Activated CD4-positive, alpha-beta T cell treated with anti-CD3 and anti-CD28 coated beads, Interleukin-10, Interleukin-2, amounts not matched to agents 100 ng/mL and 50 ng/mL, durations not matched to agents 16 hours and 8 hours (primary cell): Measurements from ENCODE around the gene OPCML.
A peak's percentile ranks its signal among the peaks of the same experiment; 100 is the strongest.

Experiments
- DNase-seq: peaks from one replicate; pipeline ENCODE4 v3.0.0-alpha.2; 2020

OPCML gene

GRCh38 chr11:132772703-132773545 is 759.4 kb downstream of the OPCML start:
- DNase-seq: no peak

DNA sequence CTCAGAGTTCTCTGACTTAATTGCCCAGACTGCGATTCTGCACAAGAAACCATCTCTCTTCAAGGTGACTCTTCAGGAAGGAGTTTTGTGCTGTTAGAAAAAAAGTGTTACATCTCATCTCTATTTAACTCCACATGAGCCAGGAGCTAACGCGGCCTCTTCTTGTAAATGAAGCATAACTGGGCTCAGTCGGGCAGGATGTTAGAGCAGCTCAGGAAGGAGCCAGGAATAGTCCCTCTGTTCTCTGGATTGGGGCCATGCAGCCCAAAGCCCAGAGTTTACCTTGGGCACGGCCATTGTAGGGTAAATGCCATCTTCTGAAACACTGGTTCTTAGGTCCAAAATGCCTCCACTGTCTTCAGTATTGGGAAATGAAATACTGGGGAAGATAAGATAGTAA is 760.6 kb downstream of the OPCML start:
- no peak for DNase-seq

GRCh38 chr11:132770829-132771530 is 761.3 kb downstream of the OPCML start:
- DNase-seq: no peak

GRCh38 chr11:132763503-132763902 is 768.8 kb downstream of the OPCML start:
- no peak for DNase-seq

- no peak for DNase-seq
Observed at GRCh38 chr11:132755934-132756333, 776.4 kb downstream of the OPCML start.

GRCh38 chr11:132751516-132752250 is 780.6 kb downstream of the OPCML start:
- DNase-seq: no peak

- DNase-seq: no peak
Observed at GRCh38 chr11:132746305-132746704, 786.0 kb downstream of the OPCML start.

- DNase-seq: no peak
Observed at GRCh38 chr11:132745306-132745705, 787.0 kb downstream of the OPCML start.

DNA sequence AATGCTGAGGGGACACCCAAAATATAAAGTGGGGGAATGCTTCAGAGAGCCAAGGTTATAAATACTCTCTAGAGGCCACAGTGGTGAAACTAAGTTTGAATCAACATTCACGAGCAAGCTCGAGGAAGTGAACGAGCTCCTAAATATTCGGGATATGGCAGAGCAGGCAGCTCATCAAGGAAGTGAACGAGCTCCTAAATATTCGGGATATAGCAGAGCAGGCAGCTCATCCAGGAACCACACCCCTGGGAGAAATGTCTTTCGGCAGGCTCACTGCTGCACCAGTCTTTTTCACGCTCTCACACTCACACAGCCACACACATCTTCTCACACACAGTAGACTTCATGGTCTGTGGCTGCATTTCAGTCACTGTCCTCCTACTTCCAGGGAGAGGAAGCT is 787.5 kb downstream of the OPCML start:
- no peak for DNase-seq

DNA sequence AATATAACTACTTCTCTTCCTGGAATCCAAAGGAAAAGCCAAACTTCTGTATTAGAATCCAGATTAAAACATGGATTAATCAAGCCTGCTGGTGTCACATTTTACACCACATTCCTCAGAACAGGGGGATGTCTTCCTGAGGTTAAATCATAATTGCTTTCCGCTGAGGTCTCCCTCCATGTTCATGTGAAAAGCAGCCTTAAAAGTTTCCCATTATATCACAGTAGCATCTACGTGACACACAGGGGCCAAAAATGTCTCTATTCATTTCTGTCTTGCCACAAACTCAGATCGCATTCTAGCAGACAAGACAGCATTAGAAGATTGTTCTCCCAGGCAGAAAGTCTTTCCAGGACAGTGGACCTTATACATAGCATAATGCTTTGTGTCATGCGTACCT is 788.7 kb downstream of the OPCML start:
- no peak for DNase-seq

DNA sequence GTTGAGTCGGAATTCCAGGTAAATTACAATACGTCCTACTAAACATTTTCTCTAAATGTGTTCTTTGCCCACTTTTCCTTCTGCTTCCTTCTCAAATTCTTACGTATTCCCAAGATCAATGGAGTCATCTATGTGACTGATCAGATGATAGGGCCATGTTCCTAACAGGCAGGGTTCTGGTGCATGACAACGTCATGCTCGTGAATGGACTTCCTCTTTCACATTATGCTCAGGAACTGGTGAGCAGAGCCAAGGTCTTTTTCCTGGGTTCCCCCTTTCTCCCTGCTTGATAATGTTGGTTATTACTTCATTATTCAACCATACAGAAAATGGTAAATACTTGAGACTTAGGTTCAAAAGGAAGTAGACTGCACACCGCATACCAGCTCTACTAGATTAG is 789.4 kb downstream of the OPCML start:
- no peak for DNase-seq

- DNase-seq: peak; percentile 6
Observed at GRCh38 chr11:132734217-132734616, 798.1 kb downstream of the OPCML start.

DNA sequence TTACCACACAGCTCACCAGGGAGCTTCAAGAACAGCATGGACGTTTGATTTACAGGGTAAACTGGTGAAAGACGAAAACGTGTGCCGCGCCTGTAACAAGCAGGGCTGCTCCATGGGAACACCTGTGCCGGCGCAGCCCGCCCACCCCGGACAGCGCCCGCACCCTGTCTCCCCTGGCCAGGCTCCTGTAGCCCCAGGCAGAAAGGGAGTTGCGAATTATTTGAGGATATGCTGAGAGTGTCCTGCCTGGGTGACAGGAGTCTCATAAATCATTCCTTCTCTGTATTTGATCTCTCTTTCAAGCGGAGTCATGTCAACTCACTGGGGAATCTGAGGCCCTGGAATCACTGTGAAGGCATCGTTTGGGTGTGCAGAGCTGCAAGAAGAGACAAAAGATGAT is 804.3 kb downstream of the OPCML start:
- DNase-seq: no peak

DNA sequence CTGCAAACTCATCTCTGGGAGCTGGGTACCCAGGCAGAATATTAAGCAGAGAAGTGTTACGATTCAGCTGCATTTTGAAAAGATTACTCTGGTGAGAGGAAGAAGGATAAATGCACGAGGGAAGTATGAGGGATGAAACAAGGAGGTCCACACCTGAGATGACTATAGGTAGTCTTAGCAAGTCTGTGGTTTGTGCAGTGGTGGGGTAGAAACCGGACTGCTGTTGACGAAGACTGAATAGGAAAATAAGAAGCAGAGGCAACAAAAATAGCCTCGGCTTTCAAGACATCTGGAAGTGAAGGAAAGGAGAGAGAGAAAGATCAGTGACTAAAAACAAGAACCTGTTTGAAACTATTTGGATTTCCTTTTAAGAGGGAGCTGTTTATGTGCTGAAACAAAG is 810.8 kb downstream of the OPCML start:
- no peak for DNase-seq

DNA sequence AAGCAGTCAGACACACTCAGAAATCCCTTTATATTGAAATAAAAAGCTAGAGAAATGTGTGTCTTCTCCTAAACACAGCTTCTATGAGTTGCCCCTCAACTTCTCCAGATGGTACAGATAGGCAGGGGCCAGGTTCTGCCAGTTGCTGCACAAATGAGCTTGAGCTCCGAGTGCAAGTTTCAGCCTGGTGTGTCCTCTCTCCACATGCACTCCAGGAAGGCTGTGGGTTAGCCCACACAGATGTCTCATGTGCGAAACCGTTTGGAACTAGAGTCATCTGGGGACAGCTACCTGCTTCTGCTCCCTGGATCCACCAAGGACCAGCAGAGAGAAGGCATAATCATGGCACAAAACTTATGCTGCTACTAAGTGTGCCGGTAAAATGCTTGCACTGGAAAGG is 812.6 kb downstream of the OPCML start:
- no peak for DNase-seq

DNA sequence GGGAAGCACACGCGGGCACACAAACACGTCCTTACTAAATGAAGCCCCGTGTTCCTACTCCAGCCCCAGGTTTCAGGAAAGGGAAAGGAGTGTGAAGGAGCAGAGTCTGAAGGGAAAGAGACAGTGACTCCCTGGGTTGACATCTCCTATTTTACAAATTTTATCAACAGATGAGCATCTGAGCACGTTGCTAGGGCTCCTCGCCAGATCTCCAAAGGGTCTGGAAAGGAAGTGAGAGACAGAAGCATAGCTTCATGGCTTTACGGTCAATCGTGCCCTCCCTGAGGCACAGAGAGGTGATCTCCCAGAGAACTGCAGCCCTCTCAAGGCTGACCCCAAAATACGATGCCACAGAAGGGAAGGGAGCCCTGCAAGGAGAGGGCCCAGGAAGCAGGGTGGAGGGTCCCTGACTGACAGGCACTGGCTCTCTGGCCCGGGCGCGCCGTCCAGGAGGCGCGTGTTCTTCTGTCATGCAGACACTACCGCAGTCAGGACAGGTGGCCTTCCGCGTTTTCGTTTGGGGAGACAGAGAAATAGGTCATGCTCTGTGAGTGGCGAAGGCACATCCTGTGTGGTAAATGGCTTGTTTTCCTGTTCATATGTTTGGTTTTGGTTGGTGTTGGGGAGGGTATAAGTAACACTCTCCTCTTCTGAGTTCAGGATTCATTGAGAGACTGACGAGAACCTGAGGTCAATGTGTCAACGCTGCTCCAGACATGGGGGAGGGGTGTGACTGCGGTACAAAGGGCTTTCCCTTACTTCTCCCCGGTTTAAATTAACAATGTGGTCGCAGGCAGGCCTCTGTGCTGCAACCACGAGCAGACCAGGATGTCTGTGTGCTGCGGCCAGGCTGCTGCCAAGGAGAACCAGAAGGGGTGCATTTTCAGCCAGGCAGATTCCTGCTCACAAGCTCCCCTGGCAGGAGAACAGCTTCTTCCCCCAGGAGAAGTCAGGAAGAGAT is 813.3 kb downstream of the OPCML start:
- peak; percentile 63 for DNase-seq

GRCh38 chr11:132717824-132718223 is 814.5 kb downstream of the OPCML start:
- DNase-seq: no peak

- no peak for DNase-seq
Observed at GRCh38 chr11:132716037-132716436, 816.3 kb downstream of the OPCML start.

- no peak for DNase-seq
Observed at GRCh38 chr11:132714859-132715440, 817.4 kb downstream of the OPCML start.

DNA sequence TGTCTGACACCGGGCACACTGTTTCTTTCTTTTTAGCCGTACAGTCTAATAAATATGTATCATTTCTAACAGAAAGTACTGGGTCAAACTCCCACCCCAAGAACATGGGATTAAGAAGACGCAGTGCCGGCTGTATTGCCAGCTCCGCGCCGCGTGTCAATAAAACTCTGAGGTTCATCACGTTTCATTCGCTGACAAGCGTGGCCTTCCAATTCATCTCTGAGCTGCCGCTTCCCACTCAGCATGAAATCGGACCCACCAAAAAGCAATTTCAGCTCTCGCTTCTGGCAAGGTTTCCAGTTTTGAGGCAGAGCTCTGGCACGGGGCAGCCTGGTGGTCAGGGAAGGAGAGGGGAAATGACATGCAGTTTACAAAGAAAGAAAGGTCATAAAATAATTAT is 819.8 kb downstream of the OPCML start:
- no peak for DNase-seq

GRCh38 chr11:132704781-132705375 is 827.4 kb downstream of the OPCML start:
- DNase-seq: no peak

- no peak for DNase-seq
Observed at GRCh38 chr11:132692891-132693290, 839.4 kb downstream of the OPCML start.
